ENCODE measurements around the gene SCN3B.
"Not testable (repeated sequence)": the region's sequence is repeated elsewhere in the genome, so short reads cannot be mapped to it uniquely, and the experiment has no call there.

The SCN3B gene

DNA sequence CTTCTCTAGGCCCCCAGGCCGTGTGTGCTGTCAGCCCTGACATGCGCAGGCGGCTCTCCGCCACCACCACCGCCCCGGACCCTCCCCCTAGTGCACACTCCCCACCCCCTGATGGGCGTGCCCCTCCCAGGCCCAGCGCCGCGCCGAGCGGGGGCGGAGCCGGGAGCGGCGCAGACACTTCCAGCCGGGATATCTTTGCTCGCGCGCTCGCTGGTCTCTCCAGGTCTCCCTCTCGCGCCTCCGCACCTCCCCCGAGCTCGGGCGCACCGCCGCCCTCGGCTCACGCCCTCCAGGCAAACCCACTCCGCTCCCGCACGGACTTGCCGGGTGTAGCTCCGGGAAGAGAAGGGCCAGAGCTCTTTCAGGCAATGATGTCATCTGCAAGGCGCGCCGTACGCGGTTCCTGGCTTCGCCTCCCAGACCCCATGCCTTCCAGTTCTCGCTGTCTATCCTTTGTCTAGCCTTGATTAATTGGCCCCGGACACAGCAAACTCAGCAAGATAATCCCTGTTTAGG, at the start of gene SCN3B:
Gene SCN3B, minus strand, starts transcription at position 59 of the 516 bp plus-strand sequence. CDS start 823 bp downstream, outside the sequence.
- peak; percentile 43 for DNase-seq

DNA sequence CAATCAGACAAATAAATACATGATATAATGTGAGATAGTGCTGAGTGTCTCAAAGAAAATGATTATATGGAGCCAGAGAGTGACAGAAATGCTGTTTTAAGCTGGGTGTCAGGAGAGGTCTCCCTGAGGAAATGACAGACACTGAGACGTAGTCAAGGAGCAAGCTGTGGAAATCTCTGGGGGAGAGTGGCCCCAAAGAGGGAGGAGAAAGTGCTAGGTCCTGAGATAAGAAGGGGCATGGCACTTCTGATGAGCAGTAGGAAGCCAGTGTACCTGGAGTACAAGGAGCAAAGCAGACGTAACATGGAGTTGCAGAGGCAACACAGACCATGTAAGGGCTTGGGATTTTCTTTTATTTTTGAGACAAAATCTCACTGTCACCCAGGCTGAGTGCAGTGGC, 48.3 kb upstream of the SCN3B start:
- no peak for DNase-seq

- DNase-seq, result no peak
Measured at GRCh38 chr11:123702139-123702538, 47.7 kb upstream of the SCN3B start.

GRCh38 chr11:123700772-123701171, 46.3 kb upstream of the SCN3B start:
- no peak for DNase-seq

DNA sequence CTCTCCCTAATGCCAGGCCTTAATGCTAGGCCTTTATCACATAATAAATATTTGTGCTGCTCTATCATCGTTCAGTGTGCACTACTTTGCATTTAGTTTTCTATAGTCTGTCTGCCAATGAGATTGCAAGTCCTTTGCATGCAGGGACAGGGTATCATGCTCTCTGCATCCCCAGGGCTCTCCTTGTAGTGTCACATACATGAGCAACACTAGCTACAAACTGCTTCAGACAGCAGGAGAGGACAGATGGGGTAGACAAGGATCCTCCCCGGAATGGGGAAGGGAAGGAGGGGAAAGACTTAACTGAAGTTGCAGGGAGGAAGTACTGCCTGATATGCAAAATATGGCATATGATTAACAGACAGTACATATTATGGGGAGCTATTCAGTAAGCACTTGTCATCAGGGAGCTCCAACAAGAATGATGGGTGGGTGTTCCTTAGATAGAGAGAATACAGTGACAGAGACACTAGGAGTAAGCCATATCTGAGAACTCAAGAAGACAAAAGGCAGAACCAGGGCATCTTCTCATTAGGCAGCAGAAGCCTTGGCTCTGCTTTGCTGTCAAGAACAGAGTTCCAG, 44.2 kb upstream of the SCN3B start:
- DNase-seq, result no peak

DNA sequence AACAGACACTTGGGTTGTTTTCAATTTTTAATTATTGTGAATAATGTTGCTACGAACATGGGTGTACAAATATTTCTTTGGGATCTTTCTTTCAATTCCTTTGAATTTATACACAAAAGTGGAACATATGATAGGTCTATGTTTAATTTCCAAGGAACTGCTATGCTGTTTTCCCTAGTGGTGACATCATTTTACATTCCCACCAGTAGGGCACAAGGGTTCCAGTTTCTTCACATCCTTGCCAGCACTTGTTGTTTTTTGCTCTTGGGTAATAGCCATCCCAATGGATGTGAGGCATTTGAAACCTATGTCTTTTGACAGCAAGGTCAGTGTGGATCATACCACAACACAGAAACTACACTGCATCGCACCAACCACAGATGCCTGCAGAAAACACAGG, 41.8 kb upstream of the SCN3B start:
- DNase-seq, result no peak

- no peak for DNase-seq
Measured at GRCh38 chr11:123695231-123695630, 40.8 kb upstream of the SCN3B start.

GRCh38 chr11:123694551-123694950, 40.1 kb upstream of the SCN3B start:
- no peak for DNase-seq

GRCh38 chr11:123692961-123693360, 38.5 kb upstream of the SCN3B start:
- DNase-seq, result no peak

- no peak for DNase-seq
Measured at GRCh38 chr11:123690485-123690884, 36.1 kb upstream of the SCN3B start.

- no peak for DNase-seq
Measured at GRCh38 chr11:123684601-123685000, 30.2 kb upstream of the SCN3B start.

DNA sequence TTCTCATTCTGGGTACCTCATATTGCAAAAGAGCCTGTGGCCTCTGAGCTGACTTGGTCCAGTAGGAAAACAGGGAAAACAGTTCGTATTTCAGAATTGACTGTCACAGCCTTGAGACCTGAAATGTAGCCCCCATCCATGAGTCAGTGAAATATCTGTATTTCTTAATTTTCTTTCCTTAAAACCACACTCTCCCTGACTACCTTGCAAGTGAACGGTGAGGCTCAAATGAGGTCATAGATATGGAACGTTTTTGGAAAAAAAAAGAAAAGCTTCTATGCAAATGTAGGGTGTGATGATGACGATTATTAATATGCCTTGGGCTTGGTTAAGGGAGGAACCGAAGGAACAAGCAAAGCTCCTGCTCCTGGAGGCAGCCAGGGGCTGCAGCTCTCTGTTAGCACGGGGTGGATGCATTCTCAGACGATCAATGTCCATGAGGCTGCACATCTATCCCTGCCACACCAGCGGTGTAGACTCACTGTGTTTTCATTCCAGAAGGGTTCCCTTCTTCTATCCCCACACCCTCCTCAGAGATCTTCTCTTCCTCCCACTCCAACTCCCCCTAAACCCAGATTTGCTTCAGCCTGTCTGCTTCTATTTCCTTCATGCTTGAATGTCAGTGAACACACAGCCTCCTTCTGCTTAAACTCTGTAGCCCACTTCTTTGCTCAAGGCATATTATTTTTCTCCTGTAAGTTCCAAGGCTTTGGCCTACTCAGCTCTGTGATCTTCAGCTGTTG, 29.2 kb upstream of the SCN3B start:
- no peak for DNase-seq

DNA sequence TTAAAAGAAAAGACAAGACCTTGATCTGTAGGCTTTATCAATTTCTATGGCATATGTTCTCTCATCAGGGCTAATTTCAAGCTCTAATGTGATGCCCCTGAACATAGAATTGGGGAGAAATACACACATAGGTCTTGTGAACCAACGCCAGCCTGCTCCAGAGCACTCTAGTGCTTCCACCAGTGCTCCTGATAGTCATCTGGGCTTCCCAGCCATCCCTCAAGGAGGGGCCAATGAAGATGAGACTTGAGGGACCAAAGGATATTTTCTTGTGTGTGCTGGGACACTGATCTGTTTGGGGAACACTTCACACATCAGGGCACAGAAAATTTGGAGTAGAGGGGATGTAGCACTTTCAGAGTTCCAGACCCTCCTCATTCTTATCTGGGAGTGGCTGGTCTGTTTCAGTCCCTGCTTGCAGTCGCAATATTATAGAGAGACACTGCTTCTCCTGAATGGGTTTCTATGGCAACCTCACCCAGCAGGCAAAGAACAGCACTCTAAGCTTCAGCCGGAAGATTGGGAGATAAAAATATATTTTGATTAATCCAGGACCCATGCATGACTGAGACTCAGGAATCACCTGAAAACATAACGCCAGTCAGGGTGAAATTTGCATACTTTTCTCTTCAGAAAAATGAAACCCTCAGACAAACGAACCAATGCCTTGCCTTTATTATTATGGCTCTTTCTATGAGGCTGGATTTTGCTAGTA, 28.4 kb upstream of the SCN3B start:
- no peak for DNase-seq

GRCh38 chr11:123681030-123681429, 26.6 kb upstream of the SCN3B start:
- DNase-seq, result no peak

DNA sequence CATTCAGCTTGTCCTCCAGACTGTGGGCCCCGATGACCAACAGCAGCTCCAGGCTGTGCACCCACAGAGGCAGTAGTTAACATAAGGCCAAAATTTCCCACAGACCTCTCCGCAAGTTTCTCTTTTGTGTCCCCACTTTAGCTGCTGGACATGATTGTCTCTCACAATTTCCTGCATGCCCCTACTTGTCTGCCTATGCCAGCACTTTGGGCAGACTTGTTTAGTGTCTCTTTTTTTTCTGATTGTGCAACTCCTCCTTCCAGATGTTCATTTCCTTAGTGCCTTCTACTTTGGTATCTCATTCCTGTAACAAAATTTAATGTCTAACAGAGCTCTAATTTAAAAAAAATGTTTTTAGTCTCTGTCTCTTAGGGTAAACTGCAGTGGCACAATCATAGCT, 23.8 kb upstream of the SCN3B start:
- DNase-seq, result no peak

DNA sequence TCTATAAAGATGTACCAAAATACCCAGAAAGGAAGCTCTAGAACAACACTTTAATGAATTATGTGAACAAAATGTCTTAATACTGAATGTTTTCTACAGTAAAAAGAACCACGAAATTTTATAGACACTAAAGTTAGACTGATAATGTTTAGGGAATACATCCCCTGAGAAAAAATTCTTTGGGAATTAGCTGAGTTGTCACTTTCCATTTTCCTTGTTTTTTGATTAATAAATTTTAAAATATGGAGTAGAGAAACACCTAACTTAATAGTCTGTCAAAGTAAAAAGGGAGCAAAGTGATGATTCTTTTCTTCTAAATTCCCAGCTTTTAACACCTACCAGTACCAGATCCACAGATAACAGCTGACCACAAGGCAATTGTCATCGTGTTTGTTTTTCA, 23.1 kb upstream of the SCN3B start:
- no peak for DNase-seq

- DNase-seq, result no peak
Measured at GRCh38 chr11:123674297-123674696, 19.9 kb upstream of the SCN3B start.

DNA sequence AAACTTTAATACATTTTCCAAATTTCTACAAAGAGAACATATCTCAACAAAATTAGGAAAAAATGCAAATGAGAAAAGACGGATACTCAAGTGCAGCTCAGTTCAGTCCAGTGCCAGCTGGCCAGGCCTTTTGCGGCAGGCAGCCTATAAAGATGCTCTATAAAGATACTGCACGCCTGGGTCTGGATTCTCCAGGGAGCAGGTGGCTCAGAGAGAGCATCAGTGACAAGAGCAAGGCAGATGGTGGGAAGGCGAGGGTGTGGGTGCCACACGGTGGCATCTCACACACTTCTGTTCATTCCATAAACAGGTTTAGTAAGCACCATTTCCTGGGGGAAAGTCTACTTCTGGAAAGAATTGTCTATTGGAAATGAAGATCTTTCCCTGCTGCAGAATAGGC, 18.1 kb upstream of the SCN3B start:
- no peak for DNase-seq

DNA sequence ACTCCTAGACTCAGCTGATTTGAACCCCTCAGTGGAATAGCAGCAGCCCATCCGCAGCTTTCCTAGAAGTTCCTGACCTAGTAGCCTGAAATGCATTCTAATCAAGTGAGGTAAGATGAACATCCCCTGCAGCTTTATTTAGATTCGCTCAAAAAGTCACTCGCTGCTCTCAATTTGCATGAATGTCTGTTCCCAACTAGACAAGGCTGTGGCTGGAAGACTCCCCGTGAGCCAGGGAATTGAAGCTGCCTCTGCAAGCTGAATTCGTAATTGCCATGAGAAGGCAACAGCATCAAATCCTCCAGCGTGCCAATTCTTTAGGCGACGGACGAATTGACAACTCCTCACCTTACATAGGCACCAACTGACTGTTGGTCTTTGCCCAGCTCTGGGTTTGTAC, 17.1 kb upstream of the SCN3B start:
- no peak for DNase-seq

- no peak for DNase-seq
Measured at GRCh38 chr11:123670081-123670480, 15.7 kb upstream of the SCN3B start.

GRCh38 chr11:123665306-123665705, 10.9 kb upstream of the SCN3B start:
- no peak for DNase-seq

- not testable (repeated sequence) for DNase-seq
Measured at GRCh38 chr11:123659965-123660364, 5.5 kb upstream of the SCN3B start.

DNA sequence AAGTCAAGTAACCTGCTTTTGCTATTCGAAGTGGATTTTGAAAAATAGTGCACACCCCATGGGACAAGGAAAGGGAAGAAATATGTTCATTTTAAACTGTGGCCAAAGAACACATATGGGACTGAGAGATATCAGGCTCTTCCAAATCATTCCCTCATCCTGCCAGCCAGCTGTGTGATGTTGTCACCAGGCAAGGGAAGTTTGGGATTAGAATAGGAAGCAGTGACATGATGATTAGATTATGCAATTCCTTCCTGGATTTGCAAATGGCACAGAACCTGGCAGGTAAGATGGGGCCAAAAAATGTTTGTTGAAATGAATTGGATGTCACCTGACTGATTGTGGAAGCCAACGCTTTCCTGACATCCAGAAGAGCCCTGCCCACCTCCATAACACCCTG, 4.9 kb upstream of the SCN3B start:
- DNase-seq, result no peak
